ENCODE data around the gene CKS2.

GRCh38 chr9:89339807-89340206 lies 28.8 kb downstream of the CKS2 start:
- TF ChIP-seq CTCF (IDR thresholded peaks at IDR 0.05) = no peak
- TF ChIP-seq POLR2A (IDR thresholded peaks at IDR 0.05) = no peak
